Lower leg skin (tissue), 3 donors: ENCODE measurements around the gene ATP6V1D.

Experiments used
- POLR2A ChIP-seq, 2 donors: fragments of 450-650 bp; IDR thresholded peaks; one replicate each; pipeline ENCODE4 v1.6.1; 2016 to 2017; ENCODE audit warnings: antibody characterized with exemption in 2 of 2, mild to moderate bottlenecking in 1 of 2, moderate library complexity in 1 of 2
- TF ChIP-seq, protein P1 (sequence below), 3 donors: fragments of 450-650 bp; IDR thresholded peaks; one replicate each; pipeline ENCODE4 v1.5.1; 2016; ENCODE audit warnings: antibody characterized with exemption in 3 of 3, mild to moderate bottlenecking in 3 of 3, moderate library complexity in 2 of 3

DNA sequence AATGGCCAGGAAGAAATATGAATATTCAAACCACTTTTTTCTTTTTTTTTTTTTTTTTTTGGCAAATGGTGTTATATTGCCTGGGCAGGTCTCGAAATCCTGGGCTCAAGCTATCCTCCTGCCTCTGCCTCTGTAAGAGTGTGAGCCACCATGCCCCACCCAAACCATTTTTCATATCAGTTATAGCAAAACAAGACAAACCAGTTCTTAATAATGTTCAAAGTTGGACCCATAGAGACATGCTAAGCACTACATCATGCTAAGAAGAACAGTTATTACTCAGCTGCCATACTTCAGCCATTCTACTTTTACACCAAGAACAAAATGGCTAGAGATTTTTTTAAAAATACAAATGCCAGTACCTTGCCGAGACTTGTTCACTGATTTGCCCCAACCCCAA, 26.0 kb upstream of the ATP6V1D start:
- TF ChIP-seq, protein P1, sequence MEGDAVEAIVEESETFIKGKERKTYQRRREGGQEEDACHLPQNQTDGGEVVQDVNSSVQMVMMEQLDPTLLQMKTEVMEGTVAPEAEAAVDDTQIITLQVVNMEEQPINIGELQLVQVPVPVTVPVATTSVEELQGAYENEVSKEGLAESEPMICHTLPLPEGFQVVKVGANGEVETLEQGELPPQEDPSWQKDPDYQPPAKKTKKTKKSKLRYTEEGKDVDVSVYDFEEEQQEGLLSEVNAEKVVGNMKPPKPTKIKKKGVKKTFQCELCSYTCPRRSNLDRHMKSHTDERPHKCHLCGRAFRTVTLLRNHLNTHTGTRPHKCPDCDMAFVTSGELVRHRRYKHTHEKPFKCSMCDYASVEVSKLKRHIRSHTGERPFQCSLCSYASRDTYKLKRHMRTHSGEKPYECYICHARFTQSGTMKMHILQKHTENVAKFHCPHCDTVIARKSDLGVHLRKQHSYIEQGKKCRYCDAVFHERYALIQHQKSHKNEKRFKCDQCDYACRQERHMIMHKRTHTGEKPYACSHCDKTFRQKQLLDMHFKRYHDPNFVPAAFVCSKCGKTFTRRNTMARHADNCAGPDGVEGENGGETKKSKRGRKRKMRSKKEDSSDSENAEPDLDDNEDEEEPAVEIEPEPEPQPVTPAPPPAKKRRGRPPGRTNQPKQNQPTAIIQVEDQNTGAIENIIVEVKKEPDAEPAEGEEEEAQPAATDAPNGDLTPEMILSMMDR (IDR thresholded peaks at IDR 0.05): no peak
- no peak for TF ChIP-seq POLR2A (IDR thresholded peaks at IDR 0.05)
